ENCODE results near the gene SLC22A1. TPM values are rescaled to one million over a fixed set of nuclear protein-coding genes. Genes with fewer than 3 reads are reported as not detected.
"Not testable (repeated sequence)": the region's sequence is repeated elsewhere in the genome, so short reads cannot be mapped to it uniquely, and the experiment has no call there.

The SLC22A1 gene
- total RNA-seq, 4 donors from 2014 or later = 0.26 to 0.52 (median 0.33) TPM; not detected in 1

DNA sequence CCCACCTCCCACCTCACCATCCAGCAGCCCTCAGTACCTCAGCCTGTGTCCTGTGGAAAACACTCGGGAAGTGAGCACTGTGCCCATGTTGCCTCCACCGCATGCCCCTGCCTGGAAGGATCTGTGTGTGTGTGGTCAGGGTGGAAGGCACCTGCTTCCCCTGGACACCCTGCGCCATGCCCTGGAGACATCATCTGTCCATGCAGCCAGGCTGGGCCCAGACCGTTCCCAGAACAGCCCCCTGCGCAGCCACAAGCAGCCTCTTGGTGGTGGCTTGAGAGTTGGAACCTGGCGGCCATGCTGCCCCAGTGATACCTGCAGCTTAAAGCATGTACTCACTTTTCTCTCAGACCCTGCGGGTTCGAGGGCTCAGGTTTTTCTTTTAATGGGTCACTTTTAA is 34.9 kb upstream of the SLC22A1 start:
- H3K4me3 ChIP-seq = no peak overlapping the region
- intact Hi-C loops (cut with DNase I) = no loop called here
- H3K27me3 ChIP-seq = no peaks in the 10 kb centered on the region
- H3K27ac ChIP-seq (replicated peaks in 1 of 4) = no peak overlapping the region
- WGBS = 94% methylated on average over 8 of the region's 8 CpGs
- DNase-seq (ENCODE audit: extremely low spot score) = no peak
- TF ChIP-seq EP300 (IDR thresholded peaks at IDR 0.05) (no peak), POLR2A (IDR thresholded peaks at IDR 0.05; ENCODE audit: low read depth) (no peak), POLR2AphosphoS5 (IDR thresholded peaks at IDR 0.05) (no peak)
- TF ChIP-seq, protein P1, sequence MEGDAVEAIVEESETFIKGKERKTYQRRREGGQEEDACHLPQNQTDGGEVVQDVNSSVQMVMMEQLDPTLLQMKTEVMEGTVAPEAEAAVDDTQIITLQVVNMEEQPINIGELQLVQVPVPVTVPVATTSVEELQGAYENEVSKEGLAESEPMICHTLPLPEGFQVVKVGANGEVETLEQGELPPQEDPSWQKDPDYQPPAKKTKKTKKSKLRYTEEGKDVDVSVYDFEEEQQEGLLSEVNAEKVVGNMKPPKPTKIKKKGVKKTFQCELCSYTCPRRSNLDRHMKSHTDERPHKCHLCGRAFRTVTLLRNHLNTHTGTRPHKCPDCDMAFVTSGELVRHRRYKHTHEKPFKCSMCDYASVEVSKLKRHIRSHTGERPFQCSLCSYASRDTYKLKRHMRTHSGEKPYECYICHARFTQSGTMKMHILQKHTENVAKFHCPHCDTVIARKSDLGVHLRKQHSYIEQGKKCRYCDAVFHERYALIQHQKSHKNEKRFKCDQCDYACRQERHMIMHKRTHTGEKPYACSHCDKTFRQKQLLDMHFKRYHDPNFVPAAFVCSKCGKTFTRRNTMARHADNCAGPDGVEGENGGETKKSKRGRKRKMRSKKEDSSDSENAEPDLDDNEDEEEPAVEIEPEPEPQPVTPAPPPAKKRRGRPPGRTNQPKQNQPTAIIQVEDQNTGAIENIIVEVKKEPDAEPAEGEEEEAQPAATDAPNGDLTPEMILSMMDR (IDR thresholded peaks at IDR 0.05) = no peak
- H3K4me1 ChIP-seq = peaks cover 0 to 13% (median 9%) of the 10 kb centered on the region in 4 donors
- peaks cover 68 to 100% (median 91%) of the 10 kb centered on the region in 4 donors for H3K36me3 ChIP-seq
- no peaks in the 10 kb centered on the region for H3K9me3 ChIP-seq

DNA sequence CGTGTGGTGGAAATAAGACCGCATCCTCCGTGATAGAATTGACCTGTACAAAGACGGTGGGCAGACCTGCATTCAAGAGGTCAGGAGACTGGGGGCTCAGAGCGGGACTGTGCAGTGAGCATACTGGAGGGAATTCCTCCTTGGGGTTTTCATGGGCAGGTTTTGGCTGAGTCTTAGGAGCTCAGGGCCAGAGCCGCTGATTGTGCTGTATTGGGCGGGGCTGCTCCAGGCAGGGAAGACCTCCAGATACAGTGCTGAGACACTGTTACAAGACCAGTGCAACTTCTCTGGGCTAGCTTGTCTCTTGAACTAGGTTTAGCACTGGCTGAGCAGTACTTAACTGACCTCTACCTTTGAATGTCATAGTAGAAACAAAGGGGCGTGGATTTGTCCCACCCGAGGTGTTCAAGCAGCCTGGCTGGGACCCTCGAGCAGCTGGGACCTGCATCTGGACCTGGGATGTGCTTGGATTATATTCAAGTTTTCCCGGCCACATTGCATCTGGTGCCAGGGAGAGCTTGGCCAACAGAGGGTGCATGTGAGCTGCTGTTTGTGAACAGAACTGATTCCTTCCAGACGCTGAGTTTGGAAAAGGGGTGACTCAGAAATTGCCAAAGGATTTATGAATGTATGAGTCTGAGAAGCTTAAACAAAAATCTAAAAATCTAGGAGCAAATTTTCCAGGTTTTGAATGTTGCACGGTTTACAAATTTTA is 33.4 kb upstream of the SLC22A1 start:
- Histone ChIP-seq H3K36me3 (peaks cover 61 to 100% (median 91%) of the 10 kb centered on the region in 4 donors), H3K27me3 (no peaks in the 10 kb centered on the region), H3K4me1 (peaks cover 0 to 13% (median 9%) of the 10 kb centered on the region in 4 donors), H3K4me3 (no peak overlapping the region), H3K9me3 (no peaks in the 10 kb centered on the region), H3K27ac (replicated peaks in 1 of 4) (peak overlapping the region in 3 of 4 donors; percentile 5 to 61 (median 42))
- intact Hi-C loops (cut with DNase I) = loop anchor here (2.0 kb wide), 1 partner anchor 369 kb away; no protein-coding TSS in a partner anchor
- DNase-seq (ENCODE audit: extremely low spot score) = peak; percentile 94
- peak; percentile 11 to 41 for TF ChIP-seq POLR2AphosphoS5 (IDR thresholded peaks at IDR 0.05)
- no peak for TF ChIP-seq EP300 (IDR thresholded peaks at IDR 0.05)
- TF ChIP-seq, protein P1 (IDR thresholded peaks at IDR 0.05) = peak; percentile 58 to 79 (median 66)
- no peak for TF ChIP-seq POLR2A (IDR thresholded peaks at IDR 0.05; ENCODE audit: low read depth)
- WGBS = 52% methylated on average over 12 of the region's 13 CpGs

DNA sequence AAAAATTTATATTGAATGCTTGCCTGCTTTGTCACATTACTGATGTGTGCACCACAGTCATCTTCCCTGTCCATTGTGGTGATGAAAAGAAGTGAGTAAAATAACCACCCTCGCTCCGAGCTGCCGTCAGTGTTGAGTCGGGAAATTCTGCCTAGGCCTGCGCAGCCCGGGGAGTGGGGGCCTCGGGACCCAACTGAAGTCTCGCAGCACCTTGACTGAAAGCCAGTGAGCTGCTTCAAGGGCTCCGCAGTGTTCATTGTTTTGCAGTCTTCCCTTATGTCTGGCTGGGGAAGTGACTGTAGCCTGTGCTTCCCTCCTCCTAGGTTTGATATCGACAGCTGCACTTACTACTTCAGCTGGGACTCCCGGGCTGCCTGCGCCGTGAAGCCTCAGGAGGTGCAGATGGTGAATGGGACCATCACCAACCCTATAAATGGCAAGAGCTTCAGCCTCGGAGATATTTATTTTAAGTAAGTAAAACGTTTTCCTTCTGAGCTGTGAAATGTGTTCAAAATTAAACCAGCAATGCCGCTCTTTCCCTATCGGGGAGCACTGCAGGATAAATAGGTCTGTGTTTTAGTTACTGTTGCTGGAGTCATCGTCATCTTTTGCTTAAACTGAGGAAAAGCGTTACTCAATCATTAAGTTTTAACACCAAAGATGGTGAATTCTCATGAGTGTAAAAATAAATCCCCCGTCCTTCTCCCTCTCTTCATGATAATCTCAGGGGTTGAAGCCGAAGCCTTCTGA is 32.7 kb upstream of the SLC22A1 start:
- intact Hi-C loops (cut with DNase I) = loop anchor here (2.0 kb wide), 1 partner anchor 368 kb away; no protein-coding TSS in a partner anchor
- 75% methylated on average over 14 of the region's 21 CpGs for WGBS

DNA sequence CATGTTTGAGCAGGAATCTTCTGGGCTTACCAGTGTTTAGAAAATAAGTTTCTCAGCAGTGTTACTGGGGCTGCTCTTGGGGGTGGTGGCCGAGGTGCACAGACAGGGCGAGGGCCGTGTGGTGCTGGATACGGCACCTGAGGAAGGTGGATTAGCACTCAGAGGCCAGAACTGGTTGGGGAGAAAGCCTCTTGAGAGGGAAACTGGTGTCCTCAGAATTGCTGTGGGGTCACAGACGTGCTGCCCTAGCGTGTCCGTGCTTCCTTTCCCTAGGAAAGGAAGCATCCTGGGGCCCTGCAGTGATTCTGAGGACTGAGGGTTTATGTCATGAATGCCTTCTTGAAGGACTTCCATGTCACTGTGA is 32.1 kb upstream of the SLC22A1 start:
- Histone ChIP-seq H3K4me1 (peaks cover 0 to 13% (median 9%) of the 10 kb centered on the region in 4 donors), H3K36me3 (peaks cover 58 to 99% (median 92%) of the 10 kb centered on the region in 4 donors), H3K27ac (replicated peaks in 1 of 4) (peak overlapping the region in 2 of 4 donors; percentile 42 to 61), H3K9me3 (no peaks in the 10 kb centered on the region), H3K4me3 (no peak overlapping the region), H3K27me3 (no peaks in the 10 kb centered on the region)
- TF ChIP-seq POLR2A (IDR thresholded peaks at IDR 0.05; ENCODE audit: low read depth) = no peak
- intact Hi-C loops (cut with DNase I) = loop anchor here (2.0 kb wide), 1 partner anchor 367 kb away; no protein-coding TSS in a partner anchor
- no peak for DNase-seq (ENCODE audit: extremely low spot score)
- whole genome bisulfite sequencing = 95% methylated on average over 7 of the region's 7 CpGs

More for the DNA sequence above, 32.7 kb upstream of the SLC22A1 start:
- no peak for DNase-seq (ENCODE audit: extremely low spot score)
- TF ChIP-seq, protein P1 (IDR thresholded peaks at IDR 0.05) = no peak
- TF ChIP-seq POLR2AphosphoS5 (IDR thresholded peaks at IDR 0.05) (no peak), EP300 (IDR thresholded peaks at IDR 0.05) (no peak), POLR2A (IDR thresholded peaks at IDR 0.05; ENCODE audit: low read depth) (no peak)
- Histone ChIP-seq H3K27ac (replicated peaks in 1 of 4) (peak overlapping the region in 3 of 4 donors; percentile 5 to 61 (median 42)), H3K36me3 (peaks cover 60 to 100% (median 92%) of the 10 kb centered on the region in 4 donors), H3K27me3 (no peaks in the 10 kb centered on the region), H3K4me3 (no peak overlapping the region), H3K9me3 (no peaks in the 10 kb centered on the region), H3K4me1 (peaks cover 0 to 13% (median 9%) of the 10 kb centered on the region in 4 donors)

DNA sequence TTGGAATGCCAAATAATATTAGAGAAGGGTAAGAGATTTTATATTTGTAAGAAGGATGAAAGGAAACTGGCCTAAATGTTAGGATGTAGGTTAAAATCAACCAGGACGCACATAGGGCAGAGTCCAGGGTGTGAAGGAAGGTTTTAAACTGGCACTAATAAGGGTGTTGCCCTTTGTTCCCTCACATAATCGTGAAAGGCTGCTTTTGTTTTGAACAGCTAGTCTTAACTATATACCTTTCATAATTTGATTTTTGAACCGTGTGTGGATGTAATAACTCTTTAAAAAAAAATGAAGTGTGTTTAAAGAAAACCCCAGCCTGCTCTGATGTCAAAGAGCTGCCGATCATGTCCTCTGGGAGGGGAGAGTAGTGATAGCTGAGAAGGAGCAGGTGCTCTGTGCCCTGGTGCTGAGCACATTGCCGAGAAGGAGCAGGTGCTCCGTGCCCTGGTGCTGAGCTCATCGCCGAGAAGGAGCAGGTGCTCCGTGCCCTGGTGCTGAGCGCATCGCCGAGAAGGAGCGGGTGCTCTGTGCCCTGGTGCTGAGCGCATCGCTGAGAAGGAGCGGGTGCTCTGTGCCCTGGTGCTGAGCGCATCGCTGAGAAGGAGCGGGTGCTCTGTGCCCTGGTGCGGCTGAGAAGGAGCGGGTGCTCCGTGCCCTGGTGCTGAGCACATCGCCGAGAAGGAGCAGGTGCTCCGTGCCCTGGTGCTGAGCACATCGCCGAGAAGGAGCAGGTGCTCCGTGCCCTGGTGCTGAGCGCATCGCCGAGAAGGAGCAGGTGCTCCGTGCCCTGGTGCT is 31.0 kb upstream of the SLC22A1 start:
- H3K27ac ChIP-seq (replicated peaks in 1 of 4); DNase-seq (ENCODE audit: extremely low spot score); H3K27me3 ChIP-seq; H3K9me3 ChIP-seq; H3K4me3 ChIP-seq; intact Hi-C loops (cut with DNase I): not testable (repeated sequence)
- 93% methylated on average over 20 of the region's 32 CpGs for WGBS
- peaks cover 49 to 99% (median 88%) of the 10 kb centered on the region in 4 donors for H3K36me3 ChIP-seq
- peaks cover 0 to 13% (median 9%) of the 10 kb centered on the region in 4 donors for H3K4me1 ChIP-seq

DNA sequence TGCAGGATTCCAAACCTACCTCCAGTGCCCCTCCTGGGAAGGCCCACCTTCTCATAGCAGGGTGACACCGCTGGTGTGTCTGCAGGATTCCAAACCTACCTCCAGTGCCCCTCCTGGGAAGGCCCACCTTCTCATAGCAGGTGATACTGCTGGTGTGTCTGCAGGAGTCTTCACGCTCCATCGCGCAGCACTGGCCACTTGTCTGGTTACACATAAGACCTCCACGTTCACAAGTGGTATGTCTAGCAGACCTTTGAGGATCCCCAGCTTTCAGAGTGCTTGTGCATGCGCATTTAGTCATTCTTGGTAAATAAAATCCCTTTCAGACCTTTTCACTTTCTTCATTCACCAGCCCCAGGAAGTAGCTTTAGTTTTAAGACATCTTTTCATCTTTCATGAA is 29.4 kb upstream of the SLC22A1 start:
- WGBS = 96% methylated on average over 5 of the region's 6 CpGs
- H3K27me3 ChIP-seq; DNase-seq (ENCODE audit: extremely low spot score); H3K27ac ChIP-seq (replicated peaks in 1 of 4); H3K9me3 ChIP-seq; H3K4me3 ChIP-seq; intact Hi-C loops (cut with DNase I): not testable (repeated sequence)
- peaks cover 50 to 99% (median 85%) of the 10 kb centered on the region in 4 donors for H3K36me3 ChIP-seq
- H3K4me1 ChIP-seq = peaks cover 0 to 13% (median 9%) of the 10 kb centered on the region in 4 donors
